HG03442 (cell line): ENCODE measurements around the gene SPATA1.

Experiments
- ATAC-seq: cut with Tn5 transposase; IDR thresholded peaks from one replicate; pipeline ENCODE4 v1.9.1; 2021; ENCODE audit warnings: mild to moderate bottlenecking, moderate library complexity; ENCODE audit not compliant: unreplicated experiment

SPATA1 gene, protein sequence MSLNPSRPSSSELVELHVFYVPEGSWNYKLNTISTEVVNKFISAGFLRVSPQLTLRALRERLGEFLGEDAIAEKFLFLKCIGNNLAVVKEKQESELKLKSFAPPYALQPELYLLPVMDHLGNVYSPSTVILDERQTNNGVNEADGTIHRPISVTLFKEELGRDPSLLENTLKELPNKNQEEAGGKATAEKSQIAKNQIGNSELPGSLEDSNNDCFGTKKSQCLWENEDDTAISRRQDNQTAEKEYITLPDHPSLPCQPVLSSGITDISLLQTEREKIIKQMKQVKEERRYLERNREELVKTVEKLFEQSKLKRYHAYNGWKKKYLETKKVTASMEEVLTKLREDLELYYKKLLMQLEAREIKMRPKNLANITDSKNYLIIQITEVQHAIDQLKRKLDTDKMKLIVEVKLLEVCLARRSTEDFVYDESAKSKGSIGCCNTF

DNA sequence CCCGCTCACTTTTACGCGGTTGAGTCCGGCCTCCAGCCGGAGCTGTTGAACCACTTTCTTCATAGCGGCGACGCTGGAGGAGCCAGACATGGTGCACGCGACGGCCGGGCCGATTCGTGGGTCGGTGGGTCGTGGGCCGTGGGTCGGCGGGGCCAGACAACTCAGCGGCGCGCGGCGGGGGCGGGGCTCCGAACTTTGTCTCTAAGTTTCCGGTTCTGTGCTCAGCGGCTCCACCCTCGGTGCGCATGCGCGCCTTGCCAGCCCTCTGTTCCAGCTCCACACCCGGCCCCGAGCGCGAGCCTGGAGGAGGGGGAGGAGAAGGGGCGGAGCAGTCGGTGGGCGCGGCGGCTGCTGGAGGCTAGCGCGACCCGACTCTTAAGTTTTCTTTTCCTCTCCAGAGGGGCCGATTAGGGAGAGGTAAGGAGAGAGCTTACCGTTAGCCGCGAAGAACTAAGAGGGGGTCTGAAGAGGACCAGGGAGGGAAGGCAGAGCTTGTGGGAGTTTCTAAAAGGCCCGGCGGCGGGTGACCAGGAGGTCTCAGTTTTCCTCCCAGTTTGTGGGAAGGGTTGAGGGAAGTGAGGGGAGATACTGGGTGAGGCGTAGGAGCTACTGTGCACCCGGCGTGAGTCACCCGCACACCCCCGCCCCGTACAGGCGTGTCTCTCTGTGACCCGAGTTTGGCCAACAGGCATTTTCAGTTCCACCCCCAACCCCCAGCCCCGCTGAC, at the start of gene SPATA1, which contains the start of gene GNG5:
TSS of gene SPATA1 (plus strand) at position 385 of the 727 bp plus-strand sequence. CDS start 9,974 bp downstream, outside the sequence.
TSS of gene GNG5 (minus strand) at position 580 of the 727 bp plus-strand sequence. CDS start at position 90, 490 bp downstream.
- ATAC-seq: peak; percentile 77

DNA sequence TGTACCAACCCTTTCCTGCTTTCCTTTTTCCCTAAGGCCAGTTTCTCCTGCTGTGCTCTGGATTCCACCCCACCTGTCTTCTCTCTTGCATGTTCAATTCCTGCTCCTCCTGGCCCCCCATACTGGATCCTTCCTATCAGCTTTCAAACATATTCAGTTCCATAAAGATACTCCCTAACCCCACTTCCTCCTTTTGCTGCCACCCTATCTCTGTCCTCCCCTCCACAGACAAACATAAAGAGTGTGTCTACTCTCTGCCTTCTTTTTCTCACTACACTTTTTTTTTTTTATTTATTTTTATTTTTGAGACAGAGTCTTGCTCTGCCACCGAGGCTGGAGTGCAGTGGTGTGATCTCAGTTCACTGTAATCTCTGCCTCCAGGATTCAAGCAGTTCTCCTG, 44.1 kb upstream of the SPATA1 start:
- no peak for ATAC-seq

DNA sequence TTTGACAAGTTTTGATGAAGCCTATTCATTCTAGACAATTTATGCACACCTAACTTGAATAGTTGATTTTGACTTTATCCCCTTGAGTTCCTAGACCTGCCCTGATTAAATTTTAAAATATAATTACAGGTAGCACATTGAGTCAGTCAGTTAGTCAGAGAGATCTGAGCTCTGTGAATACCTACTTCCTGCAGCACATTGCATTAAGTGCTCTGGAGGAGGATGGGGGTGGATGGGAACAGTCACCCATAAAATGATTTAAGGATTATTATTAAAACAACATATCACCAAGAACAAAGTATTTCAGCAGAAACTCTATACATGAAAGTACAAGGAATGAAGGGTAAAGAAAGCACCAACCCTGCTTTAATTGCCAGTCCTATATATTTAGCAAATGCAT, 38.9 kb upstream of the SPATA1 start:
- ATAC-seq: no peak

DNA sequence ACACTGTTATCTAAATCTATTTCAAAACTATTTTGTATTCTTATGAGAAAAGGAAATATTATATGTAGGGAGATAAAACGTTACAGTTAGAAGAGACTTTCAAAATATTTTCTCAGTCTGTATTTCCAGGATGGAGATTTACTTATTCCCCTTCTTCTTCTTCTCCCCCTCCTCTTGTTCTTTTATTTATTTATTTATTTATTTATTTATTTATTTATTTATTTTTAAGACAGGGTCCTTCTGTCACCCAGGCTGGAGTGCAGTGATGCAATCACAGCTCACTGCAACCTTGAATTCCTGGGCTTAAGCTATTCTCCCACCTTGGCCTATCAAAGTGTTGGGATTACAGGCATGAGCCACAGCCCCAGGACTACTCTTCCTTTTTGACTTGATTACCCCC, 30.0 kb upstream of the SPATA1 start:
- ATAC-seq: no peak

DNA sequence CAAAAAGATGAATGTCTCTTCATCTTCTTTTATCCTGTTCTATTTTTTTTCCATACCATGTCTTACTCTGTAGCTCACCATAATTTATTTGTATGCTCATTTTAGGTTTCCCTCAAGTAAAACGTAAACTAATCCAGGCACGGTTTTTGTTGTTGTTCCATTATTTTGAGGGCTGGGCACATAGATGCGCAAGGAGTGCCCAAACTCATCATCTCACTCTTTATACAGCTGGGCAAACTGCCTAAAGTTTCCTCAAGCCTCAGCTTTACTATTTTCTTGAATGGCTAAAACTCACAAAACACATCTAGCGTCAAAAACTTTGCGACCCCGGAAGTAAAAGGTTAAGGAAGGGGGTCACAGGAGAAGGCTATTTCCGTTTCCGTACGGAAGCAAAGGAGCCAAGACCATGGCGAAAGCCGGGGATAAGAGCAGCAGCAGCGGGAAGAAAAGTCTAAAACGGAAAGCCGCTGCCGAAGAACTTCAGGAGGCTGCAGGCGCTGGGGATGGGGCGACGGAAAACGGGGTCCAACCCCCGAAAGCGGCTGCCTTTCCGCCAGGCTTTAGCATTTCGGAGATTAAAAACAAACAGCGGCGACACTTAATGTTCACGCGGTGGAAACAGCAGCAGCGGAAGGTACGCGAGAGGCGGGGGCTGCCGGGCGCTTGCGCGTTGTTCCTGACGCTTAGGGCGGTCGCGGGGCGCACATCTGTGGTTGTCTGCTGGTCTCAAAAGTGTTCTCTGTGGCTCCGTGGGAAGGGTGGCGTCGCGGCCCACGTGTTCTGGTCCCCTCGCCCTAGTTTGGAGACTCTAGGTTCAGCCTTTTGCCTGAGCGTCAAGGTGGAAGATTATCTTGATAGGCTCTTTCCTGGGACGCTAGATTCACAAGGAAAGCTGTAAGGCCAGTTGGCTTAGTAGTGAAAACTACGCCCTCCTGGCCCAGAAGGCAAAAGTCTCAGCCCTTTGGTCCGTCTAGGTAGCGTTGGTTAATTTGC, 27.0 kb upstream of the SPATA1 start, which contains the start of gene RPF1:
TSS of gene RPF1 (plus strand) at position 391 of the 993 bp plus-strand sequence. CDS start at position 407, 16 bp downstream.
- ATAC-seq: peak; percentile 94

DNA sequence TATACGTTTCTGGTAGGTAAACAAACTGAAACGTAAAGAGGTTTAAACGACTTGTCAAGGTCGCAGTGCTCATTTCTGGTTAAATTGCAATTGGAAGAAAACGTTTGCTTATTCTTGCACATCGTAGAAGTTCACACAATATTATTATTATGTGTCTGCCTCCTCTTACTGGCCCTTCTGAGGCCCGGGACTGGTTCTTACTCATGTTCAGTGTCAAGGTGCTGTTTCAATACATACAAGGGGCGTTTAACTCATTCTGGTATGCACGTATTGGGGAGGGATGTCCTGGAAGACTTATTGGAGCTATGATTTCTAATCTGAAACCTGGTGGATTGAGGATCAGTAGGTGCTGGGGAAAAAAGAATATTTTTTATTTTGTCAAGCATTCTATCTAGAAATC, 26.2 kb upstream of the SPATA1 start:
- peak; percentile 5 for ATAC-seq

DNA sequence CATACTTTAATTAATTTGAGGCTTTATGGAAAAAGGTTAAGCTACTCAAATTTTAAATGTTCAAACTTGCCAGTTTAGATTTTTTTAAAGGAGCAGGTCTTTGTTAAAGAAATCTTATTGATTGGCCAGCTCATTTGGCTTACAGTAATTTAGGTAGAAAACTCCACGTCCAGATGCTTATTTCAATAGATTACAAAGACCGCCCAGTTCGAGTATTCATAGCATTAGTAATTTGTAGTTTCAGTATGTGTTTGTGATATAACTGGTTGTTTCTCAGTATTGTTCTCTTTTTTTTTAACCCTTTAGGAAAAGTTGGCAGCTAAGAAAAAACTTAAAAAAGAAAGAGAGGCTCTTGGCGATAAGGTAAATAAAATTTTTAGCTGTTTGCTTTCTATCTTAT, 25.5 kb upstream of the SPATA1 start:
- ATAC-seq: peak; percentile 32

DNA sequence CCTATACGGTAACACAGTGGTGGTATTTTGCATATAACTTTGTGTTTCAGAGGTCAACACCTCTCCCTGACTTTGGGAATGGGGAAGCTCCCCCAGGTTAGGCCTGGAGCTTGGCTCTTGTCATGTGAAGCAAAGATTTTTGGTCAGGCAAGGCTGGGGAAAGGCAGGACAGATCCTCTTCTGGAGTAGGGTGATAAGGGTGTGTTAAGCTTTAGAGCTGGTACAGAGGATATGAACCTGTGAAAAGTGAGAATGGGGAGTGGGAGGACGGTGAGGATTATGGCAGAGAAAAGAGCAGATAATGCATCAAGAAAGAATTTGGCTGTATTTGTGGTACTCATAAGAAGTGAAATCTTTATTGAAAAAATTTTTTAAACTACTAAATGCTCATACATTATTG, 24.9 kb upstream of the SPATA1 start:
- ATAC-seq: no peak

DNA sequence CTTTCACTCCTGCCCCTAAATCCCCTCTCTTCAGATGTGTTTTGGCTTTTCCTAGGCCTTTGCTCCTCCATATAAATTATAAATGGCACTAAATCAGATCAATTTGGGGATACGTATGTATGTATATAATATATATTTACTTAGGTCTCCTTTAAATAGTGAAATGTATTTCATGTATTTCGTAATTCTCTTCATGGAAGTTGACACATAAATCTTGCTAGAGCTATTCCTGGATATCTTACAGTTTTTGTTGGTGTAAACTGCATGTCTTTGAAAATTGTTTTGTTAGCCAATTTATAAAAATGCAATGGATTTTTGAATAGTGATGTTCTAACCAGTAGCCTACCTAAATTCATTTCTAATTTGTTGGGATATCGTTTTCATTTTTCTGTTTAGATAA, 18.1 kb upstream of the SPATA1 start:
- no peak for ATAC-seq

DNA sequence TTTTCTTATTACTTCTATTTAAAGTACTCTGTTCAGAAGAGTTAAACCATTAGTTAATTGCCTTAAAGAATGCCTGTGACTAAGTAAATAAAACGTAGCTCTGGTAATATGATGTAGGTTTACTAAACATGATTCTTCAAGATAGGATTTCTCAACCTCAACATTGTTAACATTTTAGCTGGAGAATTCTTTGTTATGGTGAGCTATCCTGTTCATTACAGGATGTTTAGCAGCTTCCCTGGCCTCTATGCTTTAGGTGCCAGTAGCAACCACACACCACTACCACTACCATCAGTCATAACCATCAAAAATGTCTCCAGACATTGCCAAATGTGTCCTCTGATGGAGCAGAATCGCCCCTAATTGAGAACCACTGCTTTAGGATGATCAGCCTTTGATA, 16.4 kb upstream of the SPATA1 start:
- no peak for ATAC-seq

DNA sequence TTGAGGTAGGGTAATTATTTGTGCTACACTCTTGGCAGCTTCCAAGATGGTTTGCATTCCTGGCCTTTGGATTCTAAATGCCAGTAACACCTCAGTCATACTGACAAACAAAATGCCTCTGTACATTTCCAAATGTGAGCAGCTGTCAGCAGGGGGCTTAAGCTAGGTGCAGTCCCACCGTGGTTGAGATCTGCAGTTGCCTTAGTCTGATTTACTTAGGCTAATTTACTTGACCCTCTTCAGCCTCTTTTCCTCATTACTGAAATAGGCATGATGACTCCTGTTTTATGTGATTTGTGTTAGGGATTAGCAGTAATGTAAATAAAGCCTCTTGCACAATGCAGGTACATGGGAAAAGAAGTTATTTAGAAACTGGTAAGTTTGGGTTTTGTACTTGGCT, 13.5 kb upstream of the SPATA1 start:
- no peak for ATAC-seq

DNA sequence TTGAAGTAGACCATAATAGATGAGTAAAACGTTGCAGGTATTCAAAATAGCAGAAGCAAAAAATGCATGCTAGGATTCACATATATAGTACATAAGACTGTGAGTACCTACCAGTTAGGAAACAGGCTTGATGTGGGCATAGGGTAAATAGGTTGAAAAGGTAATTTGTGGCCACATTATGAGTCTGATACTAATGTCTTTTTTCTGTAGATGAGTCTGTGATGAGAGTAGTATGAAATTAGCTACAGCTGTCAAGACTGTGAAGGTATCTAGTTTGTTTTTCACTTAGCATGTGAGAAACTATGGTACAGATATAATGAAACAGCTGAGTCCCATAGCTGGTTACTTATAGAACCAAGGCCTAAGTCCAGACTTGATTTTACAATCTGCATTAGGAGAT, 12.4 kb upstream of the SPATA1 start:
- no peak for ATAC-seq

DNA sequence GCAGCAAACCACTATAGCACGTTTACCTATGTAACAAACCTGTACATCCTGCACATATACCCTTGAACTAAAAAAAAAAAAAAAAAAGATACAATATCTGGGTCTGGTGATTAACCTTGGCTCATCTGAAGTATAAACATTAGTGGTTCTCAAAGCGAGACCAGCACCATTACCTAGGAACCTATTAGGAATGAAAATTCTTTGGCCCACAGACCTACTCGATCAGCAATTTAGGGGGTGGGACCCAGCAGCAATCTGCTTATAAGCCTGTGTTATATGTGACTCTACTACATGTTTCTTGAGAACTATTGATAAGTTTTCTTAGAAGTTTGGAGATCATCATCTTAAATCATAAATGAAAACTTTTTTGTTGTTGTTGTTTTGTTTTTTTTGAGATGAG, 9.7 kb upstream of the SPATA1 start:
- no peak for ATAC-seq

DNA sequence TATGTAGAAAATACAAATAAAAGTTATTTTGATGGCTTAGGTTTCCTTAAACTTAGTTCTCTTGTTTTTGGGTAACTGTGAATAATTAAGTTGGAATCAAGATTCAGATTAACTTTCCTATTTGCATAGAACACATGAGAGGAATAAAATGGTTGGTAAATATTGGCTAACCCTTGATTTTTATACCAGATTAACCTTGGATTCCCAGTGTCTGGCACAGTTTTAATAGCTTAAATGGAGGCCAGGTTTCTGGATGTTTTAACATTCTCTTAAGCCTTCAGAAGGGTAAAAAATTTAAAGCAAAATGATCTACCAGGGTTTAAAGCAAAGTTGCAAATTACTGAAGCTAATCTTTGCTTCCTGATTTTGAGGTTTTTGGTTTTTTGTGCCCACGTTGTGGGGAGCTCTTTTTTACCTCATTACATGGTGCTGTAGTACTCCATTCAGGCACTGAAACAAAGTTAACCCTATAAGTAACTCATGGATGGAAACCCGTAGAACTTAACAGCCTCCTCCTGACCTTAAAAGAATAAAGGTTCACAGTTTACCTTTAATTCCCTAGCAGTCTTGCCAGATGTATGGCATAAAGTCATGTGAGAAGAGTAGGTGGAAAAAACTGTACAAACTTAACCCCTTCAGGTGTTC, 8.4 kb upstream of the SPATA1 start:
- no peak for ATAC-seq

DNA sequence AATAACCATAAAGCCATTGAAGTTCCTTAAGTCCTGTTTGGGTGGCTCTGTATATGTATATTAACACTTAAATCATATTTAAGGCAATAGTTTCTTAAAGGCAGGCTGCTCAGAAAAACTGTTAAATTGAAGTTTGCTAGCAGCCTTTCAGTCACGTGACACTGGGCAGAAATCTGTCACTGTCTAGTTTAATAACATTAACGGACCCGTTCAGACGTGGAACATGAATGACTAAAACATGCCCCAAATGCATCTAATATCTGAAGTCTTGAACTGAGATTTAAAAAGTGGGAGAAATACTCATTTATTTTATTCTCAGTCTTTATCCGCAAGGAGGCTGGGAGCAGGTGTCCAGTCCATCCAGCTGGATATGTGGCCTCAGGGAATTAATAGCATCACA, 3.3 kb upstream of the SPATA1 start:
- ATAC-seq: no peak

DNA sequence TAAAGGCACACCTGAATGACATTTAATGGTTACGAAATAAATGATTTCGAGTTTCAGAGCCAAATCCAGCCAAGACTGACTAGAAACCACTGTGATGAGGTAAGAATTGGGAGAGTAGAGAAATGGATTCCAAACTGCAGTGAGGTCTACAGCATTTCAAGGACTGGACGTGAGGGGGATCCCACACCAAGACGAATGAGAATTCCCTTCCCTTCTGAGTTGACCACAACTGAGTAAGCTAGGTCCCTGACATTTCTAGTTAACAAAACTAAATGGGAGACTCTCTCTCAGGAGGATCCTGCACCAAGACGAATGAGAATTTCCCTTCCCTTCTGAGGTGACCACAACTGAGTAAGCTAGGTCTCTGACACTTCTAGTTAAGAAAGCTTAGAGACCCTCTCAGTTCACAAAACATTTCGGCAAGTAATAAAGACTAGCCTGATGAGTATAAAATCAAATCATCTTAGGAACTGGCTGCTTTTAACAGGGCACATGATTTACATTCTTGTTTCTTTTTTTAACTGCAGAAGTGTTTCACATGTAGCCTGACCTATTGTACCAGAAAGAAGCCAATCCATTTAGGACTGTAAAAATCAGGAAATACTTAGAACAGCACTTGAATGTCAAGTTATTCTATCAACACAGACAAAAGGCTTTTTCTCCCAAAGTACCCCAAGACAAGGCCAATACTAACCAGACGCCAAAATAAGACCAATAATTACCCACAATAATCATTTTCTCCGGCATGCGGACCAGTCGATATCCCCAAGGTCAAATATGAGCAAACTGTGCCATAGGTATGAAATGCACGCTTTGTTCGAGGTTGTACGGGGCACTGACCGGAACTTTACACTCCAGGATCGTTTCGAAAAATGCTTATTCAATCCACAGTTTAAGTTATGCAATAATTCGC, 1.4 kb upstream of the SPATA1 start:
- ATAC-seq: no peak

DNA sequence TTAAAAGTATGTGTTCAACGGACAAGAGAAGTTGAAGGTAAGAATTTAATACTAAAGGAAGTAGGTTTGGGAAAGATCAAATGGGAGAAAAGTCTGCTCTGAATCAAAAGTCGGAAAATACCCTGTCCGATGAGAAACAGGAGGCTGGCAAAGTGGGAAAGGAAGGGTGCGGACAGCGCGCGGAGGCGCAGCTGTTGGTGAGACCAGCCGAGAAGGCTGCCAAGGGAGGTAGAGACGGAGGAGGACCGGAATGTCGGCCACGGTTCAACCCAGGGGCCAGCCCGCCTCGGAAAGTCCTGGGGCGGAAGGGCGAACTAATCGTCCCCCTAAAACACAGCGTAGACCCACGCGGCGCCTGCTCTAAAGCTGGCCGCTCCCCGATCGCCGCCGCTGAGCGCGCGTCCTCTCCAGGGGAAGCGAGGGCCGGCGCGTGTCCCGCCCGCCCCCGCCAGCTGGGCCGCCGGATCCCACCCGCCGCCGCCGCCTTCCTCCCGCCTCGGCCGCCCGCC, 639 bp upstream of the SPATA1 start:
- peak; percentile 31 for ATAC-seq

DNA sequence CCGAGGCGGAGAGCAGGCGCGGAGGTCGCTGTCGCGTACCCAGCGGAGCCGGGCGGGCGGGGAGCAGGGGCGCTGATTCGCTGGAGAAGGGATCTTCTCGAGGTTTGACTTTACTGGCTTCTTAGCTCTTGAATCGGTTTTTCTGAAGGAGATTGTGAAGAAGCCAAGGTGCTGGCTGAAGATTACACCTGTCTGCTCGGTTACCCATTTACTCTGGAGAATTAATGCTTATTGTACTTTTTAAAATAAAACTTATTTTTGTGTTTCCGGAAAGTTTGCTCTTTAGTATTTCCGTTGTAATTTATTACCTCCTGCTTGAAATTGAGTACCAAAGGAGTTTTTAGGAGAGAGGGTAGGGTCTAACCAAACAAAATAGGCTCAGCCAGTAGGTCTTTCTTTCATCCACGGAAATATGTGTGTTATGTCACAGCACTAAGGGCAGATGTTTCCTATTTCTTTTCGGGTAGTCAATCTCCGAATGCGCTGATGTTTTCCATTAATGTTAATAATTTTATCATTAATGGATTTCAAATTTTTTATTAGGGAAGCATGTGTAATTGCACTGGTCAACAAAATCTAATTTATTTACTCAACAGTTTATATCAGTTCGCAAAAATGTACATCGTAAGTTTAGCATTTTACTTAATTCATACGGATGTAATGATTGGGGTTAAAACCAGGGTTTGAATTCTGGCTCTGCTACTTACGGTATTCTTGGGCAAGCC, 705 bp downstream of the SPATA1 start:
- ATAC-seq: no peak
